ENCODE data around the gene CHRM2.
A peak's percentile ranks its signal among the peaks of the same experiment; 100 is the strongest.

Gene CHRM2

DNA sequence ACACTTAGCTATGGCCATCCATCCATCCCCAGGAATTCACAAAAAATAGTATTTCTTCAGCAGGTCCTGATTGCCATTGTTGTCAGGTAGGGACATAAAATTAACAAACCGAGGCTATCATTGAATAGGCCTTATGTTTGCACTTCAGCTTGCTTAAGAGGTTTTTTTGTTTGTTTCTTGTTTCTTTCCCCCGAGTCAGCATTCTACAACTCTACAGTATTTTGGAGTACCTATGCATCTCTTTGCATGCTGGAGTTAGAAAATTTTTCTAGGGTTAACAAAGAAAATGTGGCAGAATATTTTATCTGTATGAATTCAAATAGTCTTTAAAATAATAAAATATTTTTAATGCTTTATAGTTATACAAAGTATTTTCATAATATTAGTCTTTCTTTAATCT, 26.3 kb downstream of the CHRM2 start:
- DNase-seq (ENCODE audit: low spot score), result no peak

GRCh38 chr7:136897676-136898075, 29.2 kb downstream of the CHRM2 start:
- no peak for DNase-seq (ENCODE audit: low spot score)

- DNase-seq (ENCODE audit: low spot score), result no peak
Measured at GRCh38 chr7:136900005-136900404, 31.6 kb downstream of the CHRM2 start.

DNA sequence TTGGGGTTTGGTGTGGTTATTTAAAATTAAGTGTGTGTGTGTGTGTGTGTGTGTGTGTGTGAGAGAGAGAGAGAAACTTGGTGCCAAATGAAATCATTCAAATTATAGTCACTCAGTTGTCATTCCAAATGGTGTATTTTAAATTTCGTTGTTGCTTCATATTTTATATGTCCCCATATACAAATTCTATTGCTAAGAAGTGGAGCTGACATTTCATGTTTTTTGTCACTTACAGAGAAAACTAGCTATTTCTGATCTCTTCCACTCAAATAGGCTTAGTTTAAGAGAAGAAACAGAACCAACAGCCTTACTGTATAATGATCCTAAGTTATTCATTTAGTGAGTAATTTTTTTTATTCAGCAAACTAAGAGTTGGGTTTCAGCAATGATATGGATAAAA, 42.3 kb downstream of the CHRM2 start:
- no peak for DNase-seq (ENCODE audit: low spot score)

DNA sequence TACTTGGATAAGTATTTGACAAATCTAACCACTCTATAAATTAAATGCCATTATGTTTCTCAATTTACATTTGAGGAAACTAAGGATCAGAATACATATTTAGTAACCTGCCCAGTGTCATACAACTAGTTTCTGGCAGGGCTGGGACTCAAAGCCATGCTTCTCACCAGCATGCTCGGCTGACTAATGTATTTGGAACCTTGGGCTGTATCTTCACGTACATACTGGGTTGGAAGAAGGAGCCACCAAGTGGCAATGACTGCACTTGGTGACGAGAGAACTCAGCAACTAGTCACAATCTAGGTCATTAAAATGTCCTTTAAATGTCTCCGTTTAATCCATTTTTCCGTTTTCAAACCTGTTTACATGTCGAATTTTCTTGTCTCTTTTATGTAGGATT, 42.9 kb downstream of the CHRM2 start:
- no peak for DNase-seq (ENCODE audit: low spot score)

GRCh38 chr7:136912339-136912738, 43.9 kb downstream of the CHRM2 start:
- DNase-seq (ENCODE audit: low spot score), result no peak

DNA sequence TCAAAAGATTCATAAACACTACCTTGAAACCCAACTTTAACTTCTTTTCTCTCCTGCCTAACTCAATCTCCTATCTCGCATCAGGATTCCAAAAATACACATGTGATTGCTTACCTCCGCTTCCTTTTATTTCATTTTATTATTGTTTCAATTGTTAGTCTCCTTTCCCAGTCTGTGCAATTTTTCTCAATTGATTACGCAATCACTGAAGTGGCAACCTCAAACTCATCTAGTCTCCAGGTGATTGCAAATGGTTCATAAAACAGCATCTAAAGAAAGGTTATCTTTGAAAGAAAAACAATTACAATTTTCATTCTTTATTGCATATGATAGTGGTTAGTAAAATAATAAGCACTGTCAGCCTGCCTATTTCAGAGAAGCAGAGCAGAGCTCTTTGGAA, 45.6 kb downstream of the CHRM2 start:
- no peak for DNase-seq (ENCODE audit: low spot score)

DNA sequence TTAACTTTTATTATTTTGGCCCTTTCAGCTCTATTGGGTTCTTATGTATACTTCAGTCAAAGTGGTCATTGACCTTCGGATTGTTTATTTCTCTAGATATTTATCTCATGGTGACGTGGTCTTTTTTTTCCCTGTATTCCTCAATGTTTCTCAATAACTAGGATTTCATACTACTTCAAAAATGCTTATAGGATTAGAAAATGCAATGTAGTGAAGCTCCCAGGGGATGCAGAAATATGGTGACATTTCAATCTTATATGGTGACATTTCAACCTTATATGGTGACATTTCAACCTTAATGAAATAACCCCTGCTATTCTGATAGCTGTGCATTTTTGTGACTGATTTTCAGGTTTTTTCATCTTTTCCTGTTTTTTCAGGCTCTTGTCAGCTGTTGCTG, 51.4 kb downstream of the CHRM2 start:
- DNase-seq (ENCODE audit: low spot score), result no peak

DNA sequence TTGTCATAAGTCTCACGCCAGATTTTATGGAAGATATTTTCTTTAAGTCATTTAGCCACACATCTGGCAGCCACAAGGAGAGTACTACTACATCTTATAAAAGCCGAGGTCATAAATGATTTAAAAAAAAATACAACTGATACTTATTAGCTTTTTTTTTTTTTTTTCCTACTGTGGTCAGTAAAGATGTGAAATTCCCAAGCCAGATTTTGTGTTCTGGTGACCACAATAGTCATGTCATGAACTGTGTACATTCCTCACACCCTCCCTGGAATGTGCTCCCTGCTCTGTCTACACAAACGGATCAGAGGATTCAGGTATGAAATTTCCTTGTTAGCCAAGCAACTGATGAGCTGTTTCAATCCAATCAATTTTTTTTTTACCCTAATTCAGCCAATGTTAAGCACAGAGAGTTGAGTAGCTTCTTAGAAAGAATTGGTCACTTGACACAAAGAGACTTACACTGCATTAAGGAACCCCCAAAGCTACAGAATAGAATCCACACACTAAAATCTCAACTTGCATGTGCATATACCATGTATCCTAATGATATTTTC, 54.7 kb downstream of the CHRM2 start:
- DNase-seq (ENCODE audit: low spot score), result peak; percentile 74

DNA sequence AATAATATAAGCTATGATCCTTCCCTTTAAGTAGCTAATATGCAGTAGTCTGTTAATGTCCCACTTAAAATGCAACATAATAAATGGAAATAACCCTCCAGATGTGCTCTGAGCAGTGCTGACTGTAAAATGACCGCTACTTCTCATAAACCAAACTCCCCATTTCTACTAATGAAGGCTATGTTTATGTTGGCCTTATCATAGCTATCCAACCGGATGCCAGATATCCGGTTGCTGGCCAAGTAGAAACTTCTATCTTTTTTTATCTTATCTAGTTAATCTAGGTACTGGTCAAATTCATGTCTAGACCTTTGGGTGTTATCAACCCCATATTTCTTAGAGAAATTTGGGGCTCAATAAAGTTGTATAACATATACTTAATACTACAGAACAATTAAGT, 56.6 kb downstream of the CHRM2 start:
- DNase-seq (ENCODE audit: low spot score), result no peak

- DNase-seq (ENCODE audit: low spot score), result no peak
Measured at GRCh38 chr7:136925556-136925955, 57.1 kb downstream of the CHRM2 start.

DNA sequence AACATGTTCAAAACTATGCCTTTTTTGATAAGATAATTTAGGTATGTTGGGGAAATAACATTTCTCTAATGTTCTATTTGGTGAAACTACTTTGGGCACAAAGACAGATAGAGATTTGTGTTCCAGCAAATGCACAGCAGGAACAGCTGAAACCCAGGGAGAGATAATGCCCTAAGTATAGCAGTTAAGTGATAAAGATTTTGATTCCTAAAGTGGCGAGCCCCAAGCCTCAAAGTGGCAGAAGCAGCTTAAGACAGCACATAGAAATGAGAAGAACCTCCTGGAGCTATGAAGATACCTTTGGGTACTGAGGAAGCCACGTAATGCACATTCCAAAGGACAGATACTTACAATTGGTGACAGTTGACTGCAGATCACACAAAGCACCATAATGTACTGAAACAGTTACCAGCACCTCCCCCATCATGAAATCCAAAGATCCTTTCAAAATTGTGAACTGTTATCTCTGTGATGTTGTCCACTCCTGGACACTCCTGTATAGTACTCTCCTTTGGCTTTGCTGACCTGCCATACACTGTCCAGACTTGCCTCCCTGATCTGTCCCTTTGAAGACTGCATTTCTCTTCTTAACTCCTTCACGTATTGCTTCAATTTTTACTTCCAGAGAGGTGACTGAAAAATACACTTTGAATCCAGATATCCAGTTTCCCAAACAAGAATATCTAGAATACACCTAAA, 62.9 kb downstream of the CHRM2 start:
- DNase-seq (ENCODE audit: low spot score), result no peak

GRCh38 chr7:136937436-136937835, 69.0 kb downstream of the CHRM2 start:
- DNase-seq (ENCODE audit: low spot score), result no peak

- no peak for DNase-seq (ENCODE audit: low spot score)
Measured at GRCh38 chr7:136938476-136938875, 70.0 kb downstream of the CHRM2 start.

DNA sequence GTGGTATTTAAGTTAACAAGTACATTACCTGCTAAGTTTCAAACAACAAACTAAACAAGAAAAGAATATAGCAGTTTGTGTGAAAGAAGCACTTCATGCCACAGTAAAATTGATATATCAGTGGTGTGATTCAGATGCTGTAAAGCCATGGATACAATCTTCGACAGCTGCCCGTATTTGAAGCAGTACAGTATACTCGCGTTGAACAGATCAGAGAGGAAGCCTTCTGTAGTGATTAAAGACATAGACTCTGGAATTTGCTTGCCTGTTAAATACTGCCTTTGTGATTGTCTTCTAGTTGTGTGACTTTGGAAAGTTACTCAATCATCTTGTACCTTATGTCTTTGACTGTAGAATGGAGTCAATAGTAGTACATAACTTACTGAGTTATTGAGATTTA, 71.7 kb downstream of the CHRM2 start:
- no peak for DNase-seq (ENCODE audit: low spot score)

DNA sequence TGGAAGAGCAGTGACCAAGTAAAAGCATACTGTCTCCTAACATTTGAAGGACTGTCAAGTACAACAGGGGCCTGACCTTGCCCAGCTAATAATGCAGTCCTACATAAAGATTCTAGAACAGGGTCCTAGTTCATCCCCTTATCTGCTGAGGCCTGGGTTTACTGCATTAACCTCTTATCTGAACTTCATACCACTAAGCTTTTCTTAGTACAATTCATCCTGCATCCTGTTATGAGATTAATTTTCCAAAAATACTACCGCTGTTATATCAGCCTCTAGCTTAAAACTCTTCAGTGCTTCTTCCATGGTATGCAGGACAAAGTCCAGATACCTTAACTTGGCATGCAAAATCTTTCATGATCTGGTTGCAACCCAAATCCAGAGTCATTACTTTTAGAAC, 72.5 kb downstream of the CHRM2 start:
- no peak for DNase-seq (ENCODE audit: low spot score)

GRCh38 chr7:136941816-136942215, 73.4 kb downstream of the CHRM2 start:
- DNase-seq (ENCODE audit: low spot score), result no peak

DNA sequence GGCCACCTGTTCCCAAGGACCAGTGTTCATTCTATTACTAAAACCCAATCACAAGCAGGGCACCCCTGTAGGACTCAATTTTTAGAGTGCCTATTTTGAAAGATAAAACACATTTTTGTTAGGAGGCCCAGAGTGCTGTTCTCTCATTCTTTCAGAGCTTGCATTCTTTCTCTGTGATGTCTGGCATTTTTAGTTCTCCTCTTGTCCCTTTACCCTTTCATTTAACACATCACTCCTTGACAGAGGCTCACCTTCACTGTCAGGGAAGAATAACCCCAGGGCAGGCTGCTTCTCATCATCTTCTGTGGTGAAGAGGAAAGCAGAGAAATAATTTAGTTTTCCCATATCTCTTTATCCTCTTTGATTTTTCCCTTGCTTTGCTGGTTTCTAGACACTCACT, 73.9 kb downstream of the CHRM2 start:
- DNase-seq (ENCODE audit: low spot score), result no peak

DNA sequence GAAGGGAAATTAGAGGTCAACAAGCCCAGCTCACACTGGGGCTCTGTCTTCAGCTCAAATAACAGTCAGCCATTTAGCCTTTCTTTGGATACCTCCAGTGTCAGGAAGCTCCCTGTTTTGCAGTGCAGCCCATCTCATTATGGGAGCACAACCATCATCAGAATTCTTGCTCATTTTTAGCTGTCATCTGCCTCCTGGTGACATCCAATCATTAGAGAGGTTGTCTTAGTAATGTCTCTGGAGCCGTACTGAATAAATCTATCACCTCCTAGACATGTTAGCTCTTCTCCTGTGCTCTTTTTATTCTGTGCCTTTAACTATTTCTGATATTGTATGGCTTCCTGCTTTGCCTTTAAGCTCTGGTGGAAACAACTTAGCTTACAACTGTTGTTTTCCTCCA, 74.5 kb downstream of the CHRM2 start:
- no peak for DNase-seq (ENCODE audit: low spot score)

DNA sequence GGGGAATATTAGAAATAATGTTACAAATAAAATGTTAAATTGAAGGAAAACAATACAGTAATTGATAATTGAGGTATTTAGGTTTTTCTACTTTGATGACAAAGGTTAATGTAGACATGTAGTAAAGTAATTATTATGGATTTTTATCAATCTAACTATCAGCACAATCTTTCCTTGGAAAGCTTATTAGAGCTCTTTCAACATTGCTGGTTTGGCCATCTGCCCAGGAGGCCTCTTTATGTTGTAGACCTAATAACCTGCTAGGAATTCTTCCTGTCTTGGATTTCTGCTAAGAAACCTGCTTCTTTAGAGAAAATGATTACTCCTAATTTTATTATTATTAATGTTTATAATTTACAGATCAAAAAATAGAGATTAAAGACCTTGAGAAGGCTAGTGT, 78.9 kb downstream of the CHRM2 start:
- no peak for DNase-seq (ENCODE audit: low spot score)

GRCh38 chr7:136950331-136950730, 81.9 kb downstream of the CHRM2 start:
- DNase-seq (ENCODE audit: low spot score), result no peak

DNA sequence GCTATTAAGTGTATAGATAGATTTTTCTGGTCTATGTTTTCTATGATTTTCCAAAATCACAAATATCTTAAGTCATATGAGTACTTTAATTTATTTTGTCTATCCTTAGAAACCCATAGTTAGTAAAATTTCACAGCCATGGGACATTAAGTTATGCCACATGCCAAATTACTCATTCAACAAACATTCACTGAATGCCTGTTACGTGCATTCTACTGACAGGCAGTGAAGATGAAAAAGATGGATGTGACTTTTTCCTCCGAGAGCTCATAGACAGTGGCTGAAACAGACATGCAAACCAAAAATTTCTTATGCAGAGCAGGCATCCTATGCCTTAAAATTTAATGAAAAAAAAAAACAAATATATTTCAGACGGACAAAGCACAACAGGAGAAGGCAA, 84.9 kb downstream of the CHRM2 start:
- peak; percentile 41 for DNase-seq (ENCODE audit: low spot score)

DNA sequence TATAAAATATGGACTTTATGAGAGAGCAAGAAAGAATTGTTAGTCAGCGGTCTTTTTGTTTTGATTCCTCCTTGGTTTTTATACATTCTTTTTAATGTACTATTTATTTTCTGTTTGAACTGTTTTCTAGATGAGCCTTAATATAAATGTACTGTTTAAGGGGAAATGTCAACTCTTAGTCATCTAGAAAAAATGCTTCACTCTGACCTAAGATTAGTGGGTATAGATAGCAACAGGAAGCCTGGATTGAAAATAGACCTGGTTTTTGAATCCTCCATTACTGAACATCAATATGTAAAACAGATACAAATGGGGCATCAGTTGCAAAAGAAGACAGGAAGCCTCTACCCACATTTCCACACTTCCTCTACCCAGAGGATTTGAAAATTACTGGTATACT, 87.8 kb downstream of the CHRM2 start:
- DNase-seq (ENCODE audit: low spot score), result peak; percentile 32

DNA sequence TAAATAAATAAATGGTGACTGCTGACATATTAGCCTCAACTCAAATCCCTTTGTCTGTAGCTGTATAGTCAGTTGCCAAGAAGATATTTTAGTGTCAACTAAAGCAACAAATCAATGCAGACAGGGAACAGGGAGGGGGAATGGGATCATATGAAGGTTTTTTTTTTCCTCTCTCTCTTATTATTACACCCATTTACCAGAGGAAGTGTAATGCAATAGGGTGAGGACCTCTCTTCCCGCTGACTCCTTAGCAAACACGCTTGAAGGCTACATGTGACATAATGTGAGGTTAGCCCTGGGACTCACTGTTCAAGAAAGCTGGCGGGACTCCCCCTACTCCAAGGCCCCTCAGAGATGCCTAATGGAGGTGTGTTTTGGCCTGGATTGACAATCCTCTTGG, 88.2 kb downstream of the CHRM2 start:
- DNase-seq (ENCODE audit: low spot score), result no peak
